Thyroid gland (tissue), 4 donors: ENCODE data around the gene PTPRN2. TPM values are rescaled to one million over a fixed set of nuclear protein-coding genes. Genes with fewer than 3 reads are reported as not detected.

ENCODE experiments used
- DNase-seq, 2 donors: peaks; one replicate each; pipeline ENCODE4 v3.0.0-alpha.2; 2019
- H3K27ac ChIP-seq, 3 donors: fragments of 200-600 bp; sonication (generic); 1 replicate in 2 of 3; 2 replicates in 1 of 3; pipeline ENCODE4 v1.5.1; 2016 to 2019; ENCODE audit warnings: mild to moderate bottlenecking in 1 of 3, moderate library complexity in 1 of 3
- H3K27me3 ChIP-seq: fragments of 200-600 bp; sonication (generic); one replicate; pipeline ENCODE4 v1.5.1; 2019
- H3K36me3 ChIP-seq, 2 donors: fragments of 200-600 bp; sonication (generic); one replicate each; pipeline ENCODE4 v1.5.1; 2016 to 2019
- H3K4me1 ChIP-seq, 2 donors: fragments of 200-600 bp; sonication (generic); one replicate each; pipeline ENCODE4 v1.5.1; 2017 to 2019
- H3K4me3 ChIP-seq, 3 donors: fragments of 200-600 bp; sonication (generic); replicated peaks in 1 of 3; 1 replicate in 2 of 3; 2 replicates in 1 of 3; pipeline ENCODE4 v1.5.1; 2016; ENCODE audit warnings: mild to moderate bottlenecking in 1 of 3
- H3K9me3 ChIP-seq: fragments of 200-600 bp; sonication (generic); one replicate; pipeline ENCODE4 v1.5.1; 2017
- POLR2A ChIP-seq, 2 donors: fragments of 450-650 bp; IDR thresholded peaks; one replicate each; pipeline ENCODE4 v1.6.1; 2017; ENCODE audit warnings: antibody characterized with exemption in 2 of 2, mild to moderate bottlenecking in 2 of 2, moderate library complexity in 1 of 2
- WGBS, 2 donors: methylation state at CpG; one replicate each; pipeline ENCODE4 v1.1.5; 2017; 5-methylcytosine and 5-hydroxymethylcytosine counted together
- intact Hi-C: fragments of 100-400 bp; cut with DNase I; formaldehyde crosslinking; loops from one replicate; pipeline ENCODE4 v1.15.1; 2023
- total RNA-seq, 4 donors: library from RNA; depleted of rRNA; stranded (reverse); fragments of >200 nt; gene quantifications; one replicate each; pipeline ENCODE4 v1.2.3, GENCODE V29; 2016
- TF ChIP-seq, protein P1 (sequence below), 6 experiments: fragments of 200-600 bp in 3 of 6; fragments of 450-650 bp in 3 of 6; sonication (generic) in 3 of 6; IDR thresholded peaks; one replicate each; pipeline ENCODE4 v1.5.1; 2016 to 2019; ENCODE audit warnings: antibody characterized with exemption in 6 of 6, mild to moderate bottlenecking in 2 of 6, inconsistent platforms in 1 of 6, moderate library complexity in 1 of 6

Gene PTPRN2
- total RNA-seq, 4 donors from 2014 or later, result 4.2 to 9.9 (median 7.7) TPM

DNA sequence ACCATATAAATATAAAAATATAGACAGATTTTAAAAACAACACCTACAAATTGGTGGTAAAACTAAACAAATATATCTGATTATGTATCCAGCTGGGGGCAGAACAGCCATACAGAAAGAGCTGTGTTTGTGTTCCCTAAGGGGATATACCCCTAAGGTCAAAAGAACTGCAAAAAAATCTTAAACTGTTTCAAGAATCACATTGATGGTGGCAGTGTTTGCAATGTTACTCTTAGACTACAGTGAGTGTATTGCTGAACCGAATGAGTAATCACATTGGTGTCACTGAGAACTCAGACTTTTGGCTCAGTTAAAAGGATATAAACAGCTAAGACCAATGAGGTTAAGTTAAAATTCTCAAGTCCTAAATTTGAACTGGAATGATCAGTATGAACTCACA lies 27.1 kb upstream of the PTPRN2 start:
- intact Hi-C loops, result no loop called here
- WGBS, 2 donors, result 36 to 40% methylated on average over 1 of the region's 1 CpG
- no peak overlapping the region for H3K4me3 ChIP-seq
- no peaks in the 10 kb centered on the region for H3K27me3 ChIP-seq
- TF ChIP-seq, protein P1, sequence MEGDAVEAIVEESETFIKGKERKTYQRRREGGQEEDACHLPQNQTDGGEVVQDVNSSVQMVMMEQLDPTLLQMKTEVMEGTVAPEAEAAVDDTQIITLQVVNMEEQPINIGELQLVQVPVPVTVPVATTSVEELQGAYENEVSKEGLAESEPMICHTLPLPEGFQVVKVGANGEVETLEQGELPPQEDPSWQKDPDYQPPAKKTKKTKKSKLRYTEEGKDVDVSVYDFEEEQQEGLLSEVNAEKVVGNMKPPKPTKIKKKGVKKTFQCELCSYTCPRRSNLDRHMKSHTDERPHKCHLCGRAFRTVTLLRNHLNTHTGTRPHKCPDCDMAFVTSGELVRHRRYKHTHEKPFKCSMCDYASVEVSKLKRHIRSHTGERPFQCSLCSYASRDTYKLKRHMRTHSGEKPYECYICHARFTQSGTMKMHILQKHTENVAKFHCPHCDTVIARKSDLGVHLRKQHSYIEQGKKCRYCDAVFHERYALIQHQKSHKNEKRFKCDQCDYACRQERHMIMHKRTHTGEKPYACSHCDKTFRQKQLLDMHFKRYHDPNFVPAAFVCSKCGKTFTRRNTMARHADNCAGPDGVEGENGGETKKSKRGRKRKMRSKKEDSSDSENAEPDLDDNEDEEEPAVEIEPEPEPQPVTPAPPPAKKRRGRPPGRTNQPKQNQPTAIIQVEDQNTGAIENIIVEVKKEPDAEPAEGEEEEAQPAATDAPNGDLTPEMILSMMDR (IDR thresholded peaks at IDR 0.05), result no peak
- no peak for TF ChIP-seq POLR2A (IDR thresholded peaks at IDR 0.05)
- H3K9me3 ChIP-seq, result no peaks in the 10 kb centered on the region
- peaks cover 0 to 9% of the 10 kb centered on the region in 2 donors for H3K4me1 ChIP-seq
- H3K36me3 ChIP-seq, result no peaks in the 10 kb centered on the region
- DNase-seq, result no peak
- H3K27ac ChIP-seq, result no peak overlapping the region

- DNase-seq, result peak; percentile 21 to 43
- no peaks in the 10 kb centered on the region for H3K36me3 ChIP-seq
- no peak overlapping the region for H3K27ac ChIP-seq
- no peak for TF ChIP-seq POLR2A (IDR thresholded peaks at IDR 0.05)
- TF ChIP-seq, protein P1 (IDR thresholded peaks at IDR 0.05), result no peak
- no peaks in the 10 kb centered on the region for H3K9me3 ChIP-seq
- 64 to 71% methylated on average over 2 of the region's 2 CpGs for WGBS, 2 donors
- no peaks in the 10 kb centered on the region for H3K27me3 ChIP-seq
- peaks cover 0 to 9% of the 10 kb centered on the region in 2 donors for H3K4me1 ChIP-seq
- H3K4me3 ChIP-seq, result no peak overlapping the region
- intact Hi-C loops, result no loop called here
Observed at GRCh38 chr7:158613481-158613880, 25.9 kb upstream of the PTPRN2 start.

DNA sequence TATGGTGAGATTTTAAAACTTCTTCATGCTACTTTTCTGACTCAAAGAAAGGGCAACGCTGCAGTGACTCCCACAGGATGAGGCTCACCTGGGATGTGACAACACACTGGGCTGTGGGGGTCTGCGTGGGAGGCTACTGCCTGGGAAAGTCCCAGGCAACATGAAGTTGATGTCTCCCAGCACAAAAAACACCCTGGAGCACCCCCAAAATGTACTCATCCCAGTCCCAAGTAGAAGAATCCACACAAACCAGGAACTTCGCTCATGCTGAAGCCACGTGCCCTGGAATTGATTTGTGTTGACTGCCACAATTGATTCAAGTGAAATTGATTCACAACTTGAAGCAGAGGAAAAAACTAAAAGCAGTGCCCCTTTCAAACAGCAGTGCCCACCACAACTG lies 24.9 kb upstream of the PTPRN2 start:
- no peaks in the 10 kb centered on the region for H3K36me3 ChIP-seq
- H3K4me3 ChIP-seq, result no peak overlapping the region
- intact Hi-C loops, result no loop called here
- peaks cover 0 to 9% of the 10 kb centered on the region in 2 donors for H3K4me1 ChIP-seq
- H3K27me3 ChIP-seq, result no peaks in the 10 kb centered on the region
- no peaks in the 10 kb centered on the region for H3K9me3 ChIP-seq
- TF ChIP-seq, protein P1 (IDR thresholded peaks at IDR 0.05), result no peak
- TF ChIP-seq POLR2A (IDR thresholded peaks at IDR 0.05), result no peak
- H3K27ac ChIP-seq, result no peak overlapping the region
- 95 to 97% methylated on average over 4 of the region's 4 CpGs for WGBS, 2 donors
- DNase-seq, result no peak

GRCh38 chr7:158611541-158611940 lies 23.9 kb upstream of the PTPRN2 start:
- H3K9me3 ChIP-seq, result no peaks in the 10 kb centered on the region
- intact Hi-C loops, result no loop called here
- 86 to 91% methylated on average over 8 of the region's 8 CpGs for WGBS, 2 donors
- no peak overlapping the region for H3K27ac ChIP-seq
- H3K36me3 ChIP-seq, result no peaks in the 10 kb centered on the region
- no peak for DNase-seq
- no peak overlapping the region for H3K4me3 ChIP-seq
- peaks cover 0 to 9% of the 10 kb centered on the region in 2 donors for H3K4me1 ChIP-seq
- no peak for TF ChIP-seq POLR2A (IDR thresholded peaks at IDR 0.05)
- TF ChIP-seq, protein P1 (IDR thresholded peaks at IDR 0.05), result no peak
- no peaks in the 10 kb centered on the region for H3K27me3 ChIP-seq

DNA sequence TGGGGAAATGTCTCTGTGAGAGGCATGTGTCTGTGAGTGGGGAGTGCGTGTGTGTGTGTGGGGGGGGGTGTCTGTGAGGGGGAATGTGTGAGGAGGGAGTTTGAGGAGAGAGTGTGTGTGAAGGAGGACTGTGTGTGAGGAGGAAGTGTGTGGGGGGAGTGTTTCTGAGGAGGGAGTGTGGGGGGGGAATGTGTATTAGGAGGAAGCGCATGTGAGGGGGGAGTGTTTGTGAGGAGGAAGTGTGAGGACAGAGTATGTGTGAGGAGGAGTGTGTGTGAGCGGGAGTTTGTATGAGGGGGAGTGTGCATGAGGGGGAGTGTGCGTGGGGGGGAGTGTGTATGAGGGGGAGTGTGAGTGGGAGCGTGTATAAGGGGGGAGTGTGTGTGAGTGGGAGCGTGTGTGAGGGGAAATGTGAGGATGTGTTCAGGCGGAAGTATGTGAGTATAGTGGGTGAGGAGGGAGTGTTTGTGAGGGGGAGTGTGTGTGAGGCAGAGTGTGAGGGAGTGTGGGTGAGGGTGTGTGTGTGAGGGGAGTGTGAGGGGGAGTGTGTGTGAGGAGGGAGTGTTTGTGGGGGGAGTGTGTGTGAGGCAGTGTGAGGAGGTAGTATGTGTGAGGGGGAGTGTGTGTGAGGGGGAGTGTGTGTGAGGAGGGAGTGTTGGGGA lies 21.8 kb upstream of the PTPRN2 start:
- Histone ChIP-seq H3K4me1 (peaks cover 0 to 9% of the 10 kb centered on the region in 2 donors), H3K36me3 (no peaks in the 10 kb centered on the region), H3K27me3 (no peaks in the 10 kb centered on the region), H3K27ac (no peak overlapping the region), H3K4me3 (no peak overlapping the region), H3K9me3 (no peaks in the 10 kb centered on the region)
- WGBS, 2 donors, result 86 to 93% methylated on average over 7 of the region's 7 CpGs
- TF ChIP-seq, protein P1 (IDR thresholded peaks at IDR 0.05), result no peak
- TF ChIP-seq POLR2A (IDR thresholded peaks at IDR 0.05), result no peak
- intact Hi-C loops, result no loop called here
- no peak for DNase-seq
